G401 (cell line): Measurements from ENCODE around the gene OSBP2. TPM values are rescaled to one million over a fixed set of nuclear protein-coding genes. Genes with fewer than 3 reads are reported as not detected.

ENCODE experiments used
- DNase-seq: peaks from one replicate; pipeline ENCODE4 v3.0.0-alpha.2; 2015; ENCODE audit warnings: low spot score
- in situ Hi-C: cut with HindIII; loops from 2 replicates; pipeline ENCODE4 v1.10.0; 2016; ENCODE audit warnings: low sequenced_read_pairs, mixed read lengths
- total RNA-seq: library from RNA; depleted of rRNA; stranded (reverse); fragments of >200 nt; shearing (Covaris generic); gene quantifications from 2 replicates; pipeline ENCODE4 v1.2.3, GENCODE V29; 2014; rRNA removed

Gene OSBP2
- total RNA-seq, 1 experiment from 2014 or later, result 4.4 TPM

GRCh38 chr22:30933457-30933856, 238.8 kb downstream of the OSBP2 start:
- in situ Hi-C loops, result no loop called here
- no peak for DNase-seq

DNA sequence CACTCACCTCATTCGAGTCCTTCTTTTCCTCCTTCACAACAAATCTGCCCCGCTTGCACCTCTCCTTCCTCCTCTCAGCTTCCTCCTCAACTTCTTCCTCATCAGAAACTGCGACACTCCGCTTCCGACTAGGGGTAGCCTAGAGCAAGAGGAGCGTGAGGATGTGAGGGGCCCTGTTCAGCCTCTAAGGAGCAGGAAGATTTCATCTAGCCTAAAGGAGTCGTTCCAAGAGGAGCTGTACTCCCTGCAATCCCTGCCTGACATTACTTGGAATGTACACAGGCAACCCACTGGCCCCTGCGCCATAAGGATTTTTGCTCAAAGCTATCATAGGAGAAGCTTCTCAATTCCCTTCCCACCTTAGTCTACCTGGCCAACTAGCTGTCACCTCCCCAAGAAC, 239.4 kb downstream of the OSBP2 start:
- in situ Hi-C loops, result no loop called here
- DNase-seq, result no peak

- no peak for DNase-seq
- in situ Hi-C loops, result no loop called here
Measured at GRCh38 chr22:30940685-30941362, 246.2 kb downstream of the OSBP2 start.

DNA sequence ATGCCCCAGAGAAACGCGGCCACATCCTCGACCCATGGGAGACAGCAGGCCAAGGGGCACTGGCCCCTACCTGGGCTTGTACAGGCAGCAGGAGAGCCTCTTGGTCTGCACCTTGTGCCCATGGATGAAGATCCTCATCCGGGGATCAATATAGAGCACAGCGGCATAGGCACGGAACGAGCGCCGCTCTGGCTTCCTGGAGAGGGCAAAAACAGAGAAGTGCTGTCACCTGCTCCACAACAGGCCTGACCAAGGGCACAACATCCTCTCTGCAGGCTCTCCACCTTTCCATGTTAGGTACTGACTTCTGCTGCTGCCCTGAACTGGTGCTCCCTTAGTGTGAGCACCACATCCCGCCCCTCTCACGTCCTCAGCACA, 246.7 kb downstream of the OSBP2 start:
- DNase-seq, result no peak
- in situ Hi-C loops, result no loop called here

GRCh38 chr22:30943368-30943767, 248.7 kb downstream of the OSBP2 start:
- DNase-seq, result no peak
- in situ Hi-C loops, result no loop called here

- in situ Hi-C loops, result no loop called here
- no peak for DNase-seq
Measured at GRCh38 chr22:30944986-30945385, 250.3 kb downstream of the OSBP2 start.

DNA sequence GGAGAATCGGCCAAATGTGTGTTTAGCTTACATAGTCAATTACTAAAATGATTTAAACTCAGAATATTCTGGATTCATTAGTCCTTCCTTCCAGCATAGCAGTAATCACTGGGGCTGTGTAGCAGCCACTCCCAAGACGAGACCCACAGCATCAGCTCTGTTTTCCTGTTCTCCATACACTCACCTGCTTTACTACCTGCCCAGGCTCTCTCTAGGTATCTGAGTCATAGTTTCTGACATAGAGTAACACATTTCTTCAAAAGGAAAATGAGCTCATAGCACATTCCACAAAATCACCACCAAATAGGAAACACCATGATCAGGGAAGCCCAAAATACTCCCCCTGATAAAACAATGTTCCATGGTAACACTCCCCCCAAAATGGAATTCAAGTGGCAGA, 251.0 kb downstream of the OSBP2 start:
- in situ Hi-C loops, result no loop called here
- DNase-seq, result no peak

DNA sequence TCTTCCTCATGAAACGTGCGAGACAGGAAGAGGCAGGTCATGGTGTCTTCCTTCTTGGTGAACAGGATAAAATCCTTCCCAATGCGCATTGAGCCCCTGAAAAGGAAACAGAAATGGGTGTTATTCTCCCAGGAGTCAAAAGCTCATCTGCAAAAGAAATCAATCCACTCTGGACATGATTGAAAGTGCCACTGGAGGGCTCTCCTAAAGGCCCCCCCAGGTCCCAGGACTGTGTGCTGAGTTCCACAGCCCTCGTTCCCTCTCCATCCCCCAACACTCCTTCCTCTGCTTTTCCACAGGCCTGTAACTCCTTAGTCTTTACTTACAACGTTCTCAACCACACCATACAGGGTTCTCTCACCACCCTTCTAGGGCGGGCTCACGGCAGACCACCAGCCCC, 251.7 kb downstream of the OSBP2 start:
- in situ Hi-C loops, result no loop called here
- DNase-seq, result no peak

DNA sequence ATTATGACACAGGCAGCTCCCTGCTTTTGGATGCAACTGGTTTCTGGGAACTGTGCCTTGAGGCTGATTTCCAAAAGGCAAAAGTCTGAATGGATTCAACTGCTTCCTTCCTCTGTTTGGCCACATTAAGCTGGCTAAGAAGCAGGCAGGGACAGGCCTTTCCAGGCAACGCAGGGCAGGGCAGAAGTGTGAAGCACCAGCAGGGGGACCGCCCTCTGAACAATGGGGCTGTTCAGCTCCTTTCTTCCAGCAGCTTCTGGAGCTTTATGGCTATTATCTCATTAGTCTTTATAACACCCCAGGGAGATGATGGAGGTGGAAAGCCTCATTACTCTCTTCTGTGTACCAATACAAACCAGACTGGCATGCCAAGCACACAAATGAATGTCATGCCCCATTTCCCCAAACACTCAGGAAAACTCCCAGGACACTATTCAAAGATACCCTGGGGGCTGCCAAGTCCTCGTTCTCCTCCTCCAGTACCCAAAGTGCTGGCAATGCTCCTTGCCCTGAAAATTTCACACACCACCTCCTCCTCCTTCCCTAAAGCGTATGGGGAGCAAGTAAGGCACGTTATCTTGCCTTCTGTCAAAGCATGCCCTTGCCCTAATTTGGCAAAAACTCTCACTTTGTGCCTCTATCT, 252.6 kb downstream of the OSBP2 start:
- in situ Hi-C loops, result no loop called here
- peak; percentile 49 for DNase-seq

- peak; percentile 59 for DNase-seq
- in situ Hi-C loops, result no loop called here
Measured at GRCh38 chr22:30947816-30948454, 253.3 kb downstream of the OSBP2 start.

DNA sequence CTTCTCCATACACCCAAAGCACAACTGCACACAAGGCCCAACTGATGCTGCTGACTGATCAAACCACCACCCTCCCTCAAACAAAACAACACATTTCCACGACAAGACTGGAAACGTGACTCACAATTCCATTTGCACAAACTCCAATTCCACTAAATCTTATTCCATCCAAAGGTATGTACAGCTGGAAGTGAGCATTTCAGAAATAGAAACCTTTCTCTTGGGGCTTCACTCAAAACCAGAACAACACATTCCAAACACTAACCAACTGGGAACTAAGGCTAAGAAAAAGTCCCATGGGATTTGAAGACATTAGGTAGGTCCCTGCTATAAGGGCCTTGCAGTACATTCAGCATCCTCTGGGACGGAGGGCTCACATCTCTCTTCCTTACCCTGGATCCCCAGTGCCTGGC, 254.3 kb downstream of the OSBP2 start:
- no peak for DNase-seq
- in situ Hi-C loops, result no loop called here

DNA sequence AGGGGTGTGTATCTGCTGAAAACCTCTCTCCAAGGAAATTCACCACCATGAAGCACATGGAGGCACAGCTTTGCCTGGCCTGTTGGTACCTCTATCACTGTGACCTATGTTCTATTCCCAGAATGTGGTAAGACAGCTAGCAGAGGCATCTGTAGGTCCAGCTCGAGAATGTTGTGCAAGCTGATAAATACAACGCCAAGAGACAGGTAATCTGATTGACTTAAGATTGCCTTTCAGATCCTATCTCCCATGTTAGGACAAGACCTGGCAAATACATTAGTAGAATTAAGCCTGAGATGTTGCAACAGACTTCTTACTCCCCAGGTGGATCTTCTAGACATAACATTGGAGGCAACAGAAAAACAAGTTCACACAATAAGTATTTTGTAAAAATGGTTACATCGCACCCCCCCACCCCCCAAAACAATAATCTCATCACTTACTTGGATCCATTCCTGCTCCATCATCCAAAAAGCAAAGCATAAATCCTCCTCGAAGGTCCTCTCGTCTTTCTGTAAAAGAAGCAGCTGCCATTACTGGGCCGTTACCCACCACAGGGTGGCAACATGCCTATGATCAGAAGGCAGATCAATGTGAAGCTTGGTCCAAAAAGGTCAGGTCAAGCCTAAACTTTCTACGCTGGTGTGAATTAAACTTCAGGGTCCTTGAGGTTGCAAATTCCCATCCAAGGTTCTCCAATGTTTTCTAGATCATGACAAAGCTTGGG, 255.4 kb downstream of the OSBP2 start:
- DNase-seq, result no peak
- in situ Hi-C loops, result loop anchor here (5.0 kb wide), 1 partner anchor 82 kb away; no protein-coding TSS in a partner anchor

DNA sequence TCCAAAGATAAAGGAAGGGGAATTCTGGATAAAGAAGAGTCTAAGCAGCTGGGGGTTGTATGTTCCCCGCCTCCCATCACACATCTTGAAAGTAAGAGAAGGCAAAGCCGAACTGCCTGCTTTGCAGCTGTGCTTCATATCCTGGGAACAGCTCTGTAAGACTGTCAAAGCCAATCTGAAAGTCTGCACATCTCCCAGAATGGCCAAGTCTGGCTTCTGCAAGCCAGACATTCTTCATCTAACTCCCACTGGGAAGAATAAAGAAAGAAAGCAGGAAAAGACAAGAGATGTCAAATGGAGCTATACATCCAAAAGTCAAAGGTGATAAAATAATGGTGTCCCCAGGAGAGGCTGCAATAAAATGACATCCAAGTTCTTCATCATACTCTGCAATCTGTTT, 258.5 kb downstream of the OSBP2 start:
- no peak for DNase-seq
- in situ Hi-C loops, result loop anchor here (5.0 kb wide), 1 partner anchor 79 kb away; no protein-coding TSS in a partner anchor

DNA sequence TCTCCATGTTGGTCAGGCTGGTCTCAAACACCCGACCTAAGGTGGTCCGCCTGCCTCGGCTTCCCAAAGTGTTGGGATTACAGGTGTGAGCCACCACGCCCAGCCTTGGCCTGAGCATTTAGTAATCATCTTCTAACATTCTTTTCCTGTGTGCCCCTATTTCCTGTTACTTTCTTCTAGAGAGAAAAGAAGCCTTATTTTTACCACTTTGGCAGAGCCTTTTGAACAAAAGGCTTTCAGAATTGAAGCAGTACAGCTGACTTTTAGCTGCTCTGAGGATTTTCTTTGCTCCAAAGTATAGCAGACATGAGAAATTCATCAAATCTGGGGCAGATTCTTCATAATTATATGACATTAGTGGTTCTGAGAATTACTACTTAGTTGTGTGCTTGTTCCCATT, 260.5 kb downstream of the OSBP2 start:
- in situ Hi-C loops, result no loop called here
- DNase-seq, result no peak

Other genes starting within 250 kb of the OSBP2 start
- not detected in 2 replicates for gene SEC14L3, start 222.9 kb upstream of the OSBP2 start, total RNA-seq
- gene SEC14L4, start 189.2 kb upstream of the OSBP2 start, total RNA-seq, result not detected in 2 replicates
- gene SEC14L6, start 148.1 kb upstream of the OSBP2 start, total RNA-seq, result not detected in 2 replicates
- 3.9 TPM in 1 of 2 replicates, not detected in the other for gene GAL3ST1, start 120.2 kb upstream of the OSBP2 start, total RNA-seq
- 133 and 162 TPM in 2 replicates for gene PES1, start 103.0 kb upstream of the OSBP2 start, total RNA-seq
- 12.9 and 17.1 TPM in 2 replicates for gene TCN2, start 87.7 kb upstream of the OSBP2 start, total RNA-seq
- gene SLC35E4, start 59.1 kb upstream of the OSBP2 start, total RNA-seq, result 6.3 and 15.5 TPM in 2 replicates
- gene DUSP18, start 27.0 kb upstream of the OSBP2 start, total RNA-seq, result 4.5 and 5.1 TPM in 2 replicates